GM12878 (cell line): ENCODE data around the gene NFATC2.

ENCODE experiments used
- ATF3 ChIP-seq: IDR thresholded peaks from 2 replicates; pipeline ENCODE4 v1.6.1; 2011; ENCODE audit warnings: low read depth, mild to moderate bottlenecking, low read length, moderate library complexity, borderline replicate concordance; ENCODE audit errors: extremely low read depth
- CTCF ChIP-seq, 3 experiments: IDR thresholded peaks in 2 of 3; conservative IDR thresholded peaks in 1 of 3; 2 replicates each; pipeline ENCODE4 v1.5.1; 2011; ENCODE audit warnings: low read depth in 3 of 3, low read length in 3 of 3, mild to moderate bottlenecking in 3 of 3, control low read depth in 2 of 3, moderate library complexity in 2 of 3, inconsistent platforms in 1 of 3, mixed read lengths in 1 of 3; ENCODE audit not compliant: control insufficient read depth in 2 of 3, insufficient read depth in 1 of 3; ENCODE audit errors: extremely low read depth in 1 of 3
- DPF2 ChIP-seq: fragments of 450-650 bp; IDR thresholded peaks from 2 replicates; pipeline ENCODE4 v1.6.1; 2017; ENCODE audit warnings: mild to moderate bottlenecking
- FOS ChIP-seq: IDR thresholded peaks from 3 replicates; pipeline ENCODE4 v1.6.1; 2011; ENCODE audit warnings: borderline replicate concordance; ENCODE audit not compliant: insufficient read length; ENCODE audit errors: extremely low read depth
- HDGF ChIP-seq: fragments of 450-650 bp; IDR thresholded peaks from 2 replicates; pipeline ENCODE4 v1.6.1; 2016; ENCODE audit warnings: antibody characterized with exemption
- JUNB ChIP-seq: IDR thresholded peaks from 2 replicates; pipeline ENCODE4 v1.6.1; 2016; ENCODE audit warnings: antibody characterized with exemption, mild to moderate bottlenecking
- MXI1 ChIP-seq: fragments of 150-350 bp; IDR thresholded peaks from 2 replicates; pipeline ENCODE4 v1.6.1; 2011; ENCODE audit warnings: low read depth, mild to moderate bottlenecking, inconsistent platforms, low read length, improper control_type of control experiment
- NFYB ChIP-seq: IDR thresholded peaks from 2 replicates; pipeline ENCODE4 v1.6.1; 2011; ENCODE audit warnings: low read depth, mild to moderate bottlenecking, low read length, improper control_type of control experiment, moderate library complexity; ENCODE audit not compliant: insufficient read depth
- PKNOX1 ChIP-seq: fragments of 450-650 bp; IDR thresholded peaks from 2 replicates; pipeline ENCODE4 v1.6.1; 2016; ENCODE audit warnings: mild to moderate bottlenecking
- POLR2A ChIP-seq: IDR thresholded peaks from 2 replicates; pipeline ENCODE4 v1.6.1; 2011; ENCODE audit warnings: low read depth, mild to moderate bottlenecking, low read length
- POLR2AphosphoS5 ChIP-seq: IDR thresholded peaks from 2 replicates; pipeline ENCODE4 v1.6.1; 2011; ENCODE audit warnings: mild to moderate bottlenecking, low read length, inconsistent platforms

- TF ChIP-seq NFYB (no peak), POLR2AphosphoS5 (no peak), JUNB (no peak), ATF3 (no peak), CTCF (IDR thresholded peaks at IDR 0.05 in 2 of 3, conservative IDR thresholded peaks at IDR 0.05 in 1 of 3; ENCODE audit: control insufficient read depth in 2 of 3, extremely low read depth in 1 of 3, insufficient read depth in 1 of 3, low read depth in 3 of 3, low read length in 3 of 3) (no peak), FOS (no peak), MXI1 (no peak), DPF2 (no peak), POLR2A (no peak), HDGF (no peak), PKNOX1 (no peak)
These were observed 49.1 kb downstream of the NFATC2 start for GRCh38 chr20:51493346-51493791.
